HG03060 (cell line): ENCODE measurements around the gene ASXL2.

Experiments used
- ATAC-seq: cut with Tn5 transposase; IDR thresholded peaks from one replicate; pipeline ENCODE4 v1.9.1; 2021; ENCODE audit warnings: low read depth, moderate number of reproducible peaks; ENCODE audit not compliant: unreplicated experiment

Gene ASXL2

DNA sequence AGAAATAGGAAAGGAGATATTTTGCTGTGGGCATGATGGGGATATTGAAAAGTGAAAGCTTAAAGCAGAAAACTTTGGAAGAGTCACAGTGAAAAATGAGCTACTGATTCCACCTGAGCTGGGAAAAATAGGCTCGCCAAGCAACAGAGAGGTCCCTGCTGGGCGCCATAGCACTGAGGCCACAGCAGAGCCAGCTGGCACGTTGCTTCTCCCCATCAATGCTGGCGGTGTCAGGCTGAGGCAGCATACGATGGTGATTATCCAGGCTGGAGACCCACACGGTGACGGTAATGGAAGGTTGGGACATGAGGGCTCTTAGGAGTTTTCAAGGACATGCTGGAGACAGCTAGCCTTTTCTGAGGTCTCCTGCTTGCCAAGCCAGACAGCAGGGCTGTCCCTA is 179.1 kb downstream of the ASXL2 start:
- no peak for ATAC-seq

DNA sequence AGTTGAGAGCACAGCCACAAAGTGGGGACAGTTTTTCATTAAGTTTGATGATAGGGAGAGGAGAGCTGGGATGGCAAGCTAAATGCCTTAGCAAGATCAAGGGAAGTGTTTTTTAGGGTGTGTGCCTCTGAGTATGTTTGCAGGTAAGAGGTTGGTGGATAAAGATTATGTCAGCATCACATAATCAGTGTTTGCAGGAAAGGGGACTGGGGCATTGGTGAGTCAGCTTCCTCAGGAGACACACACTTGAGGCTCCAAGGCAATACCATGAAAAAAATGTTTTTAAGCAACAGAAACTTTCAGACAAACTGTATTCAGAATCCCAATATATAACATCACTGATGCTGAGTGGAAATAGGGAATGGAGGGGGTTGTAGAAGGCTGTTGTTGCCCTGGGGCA is 179.5 kb downstream of the ASXL2 start:
- no peak for ATAC-seq

- ATAC-seq = no peak
These were observed 180.5 kb downstream of the ASXL2 start for GRCh38 chr2:25697559-25698341.

- no peak for ATAC-seq
These were observed 185.4 kb downstream of the ASXL2 start for GRCh38 chr2:25692737-25693445.

GRCh38 chr2:25692143-25692542 is 186.1 kb downstream of the ASXL2 start:
- no peak for ATAC-seq

GRCh38 chr2:25690058-25690457 is 188.2 kb downstream of the ASXL2 start:
- ATAC-seq = no peak

DNA sequence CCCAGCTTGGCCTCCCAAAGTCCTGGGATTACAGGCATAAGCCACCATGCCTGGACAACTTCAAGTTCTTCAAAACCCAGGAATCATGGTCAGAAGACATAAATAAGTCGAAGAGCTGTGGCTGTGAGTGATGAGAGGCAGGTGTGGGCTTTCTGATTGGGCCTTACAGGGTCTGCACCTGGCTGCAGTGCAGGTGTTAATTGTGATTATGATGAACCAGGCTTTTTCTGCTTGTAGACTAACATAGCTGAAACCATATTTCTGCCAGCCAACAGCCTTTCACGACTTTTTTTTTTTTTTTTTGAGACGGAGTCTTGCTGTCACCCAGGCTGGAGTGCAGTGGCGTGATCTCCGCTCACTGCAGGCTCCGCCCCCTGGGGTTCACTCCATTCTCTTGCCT is 190.1 kb downstream of the ASXL2 start:
- no peak for ATAC-seq

DNA sequence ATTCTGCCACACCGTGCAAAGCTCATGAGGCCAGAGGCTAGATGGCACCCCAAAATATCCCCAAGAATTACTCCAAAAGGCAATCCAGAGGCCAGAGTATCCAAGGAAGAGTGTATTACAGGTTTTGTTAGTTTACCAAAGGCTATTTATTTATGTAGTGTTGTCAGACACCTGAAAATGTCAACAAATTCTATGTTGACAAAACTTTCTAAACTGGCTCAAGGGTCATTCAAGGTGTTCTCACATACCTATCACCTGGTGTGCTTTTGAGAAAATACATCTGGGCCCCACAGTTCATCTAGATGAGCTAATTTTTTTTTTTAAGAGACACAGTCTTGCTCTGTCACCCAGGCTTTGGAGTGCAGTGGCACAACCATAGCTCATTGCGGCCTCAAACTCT is 192.5 kb downstream of the ASXL2 start:
- ATAC-seq = no peak

- ATAC-seq = no peak
These were observed 193.5 kb downstream of the ASXL2 start for GRCh38 chr2:25684577-25685473.
